LNCAP (cell line): Measurements from ENCODE around the gene ATP6V1B1.

Experiments
- TF ChIP-seq, protein P1 (sequence below): fragments of 450-650 bp; IDR thresholded peaks from 2 replicates; pipeline ENCODE4 v1.5.1; 2017; ENCODE audit warnings: mild to moderate bottlenecking

ATP6V1B1 gene

DNA sequence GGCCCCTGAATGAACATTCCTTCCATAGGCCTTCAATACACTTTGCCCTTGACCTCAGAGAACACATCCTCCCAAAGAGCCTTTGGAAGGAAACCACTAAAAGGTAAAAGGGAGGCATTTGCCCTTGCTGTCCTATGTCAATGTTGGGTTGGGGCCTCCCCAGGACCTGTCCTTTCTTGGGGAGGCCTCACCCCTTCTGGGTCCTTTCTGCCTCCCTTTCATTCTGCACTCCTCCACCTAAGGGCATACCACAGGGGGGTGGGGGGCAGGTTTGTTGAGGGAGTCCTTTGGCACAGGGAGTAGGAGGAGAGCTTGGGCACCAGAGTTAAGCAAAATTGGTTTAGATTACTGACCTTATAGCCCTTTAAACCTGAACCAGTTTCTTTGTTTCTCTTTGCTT lies 32.5 kb upstream of the ATP6V1B1 start:
- TF ChIP-seq, protein P1, sequence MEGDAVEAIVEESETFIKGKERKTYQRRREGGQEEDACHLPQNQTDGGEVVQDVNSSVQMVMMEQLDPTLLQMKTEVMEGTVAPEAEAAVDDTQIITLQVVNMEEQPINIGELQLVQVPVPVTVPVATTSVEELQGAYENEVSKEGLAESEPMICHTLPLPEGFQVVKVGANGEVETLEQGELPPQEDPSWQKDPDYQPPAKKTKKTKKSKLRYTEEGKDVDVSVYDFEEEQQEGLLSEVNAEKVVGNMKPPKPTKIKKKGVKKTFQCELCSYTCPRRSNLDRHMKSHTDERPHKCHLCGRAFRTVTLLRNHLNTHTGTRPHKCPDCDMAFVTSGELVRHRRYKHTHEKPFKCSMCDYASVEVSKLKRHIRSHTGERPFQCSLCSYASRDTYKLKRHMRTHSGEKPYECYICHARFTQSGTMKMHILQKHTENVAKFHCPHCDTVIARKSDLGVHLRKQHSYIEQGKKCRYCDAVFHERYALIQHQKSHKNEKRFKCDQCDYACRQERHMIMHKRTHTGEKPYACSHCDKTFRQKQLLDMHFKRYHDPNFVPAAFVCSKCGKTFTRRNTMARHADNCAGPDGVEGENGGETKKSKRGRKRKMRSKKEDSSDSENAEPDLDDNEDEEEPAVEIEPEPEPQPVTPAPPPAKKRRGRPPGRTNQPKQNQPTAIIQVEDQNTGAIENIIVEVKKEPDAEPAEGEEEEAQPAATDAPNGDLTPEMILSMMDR, result no peak

DNA sequence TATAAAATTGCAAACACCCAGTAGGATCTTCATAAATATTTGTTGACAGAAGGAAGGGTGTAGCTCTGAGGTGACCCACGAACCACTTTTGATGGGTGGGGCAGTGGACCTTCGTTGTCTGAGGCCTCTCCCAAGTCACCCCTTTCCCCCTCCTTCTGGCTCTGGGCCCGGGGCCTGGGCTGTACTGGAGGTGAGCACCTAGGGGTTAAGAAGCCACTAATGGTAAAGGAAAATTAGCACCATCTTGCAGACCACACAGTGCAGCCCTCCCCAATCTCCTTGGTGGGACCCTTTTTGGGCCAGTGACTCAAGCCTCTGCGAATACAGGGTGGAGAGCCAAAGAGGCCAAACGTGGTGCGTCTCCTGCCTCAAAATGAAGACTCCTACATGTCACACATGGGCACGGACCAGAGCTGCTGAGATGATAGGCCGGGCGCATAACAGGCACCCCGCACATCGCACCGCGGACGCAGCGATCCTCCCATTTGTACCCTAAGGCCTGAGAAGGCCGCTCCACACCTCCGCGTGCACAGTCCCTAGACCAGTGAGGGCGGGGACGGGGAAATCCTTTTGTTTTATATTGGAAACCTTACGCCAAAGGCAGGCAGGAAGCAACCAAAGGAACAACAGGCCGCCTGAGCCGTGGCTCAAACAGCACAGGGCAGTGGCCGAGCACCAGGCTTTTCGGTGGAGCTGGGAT lies 31.9 kb upstream of the ATP6V1B1 start:
- TF ChIP-seq, protein P1, result no peak

DNA sequence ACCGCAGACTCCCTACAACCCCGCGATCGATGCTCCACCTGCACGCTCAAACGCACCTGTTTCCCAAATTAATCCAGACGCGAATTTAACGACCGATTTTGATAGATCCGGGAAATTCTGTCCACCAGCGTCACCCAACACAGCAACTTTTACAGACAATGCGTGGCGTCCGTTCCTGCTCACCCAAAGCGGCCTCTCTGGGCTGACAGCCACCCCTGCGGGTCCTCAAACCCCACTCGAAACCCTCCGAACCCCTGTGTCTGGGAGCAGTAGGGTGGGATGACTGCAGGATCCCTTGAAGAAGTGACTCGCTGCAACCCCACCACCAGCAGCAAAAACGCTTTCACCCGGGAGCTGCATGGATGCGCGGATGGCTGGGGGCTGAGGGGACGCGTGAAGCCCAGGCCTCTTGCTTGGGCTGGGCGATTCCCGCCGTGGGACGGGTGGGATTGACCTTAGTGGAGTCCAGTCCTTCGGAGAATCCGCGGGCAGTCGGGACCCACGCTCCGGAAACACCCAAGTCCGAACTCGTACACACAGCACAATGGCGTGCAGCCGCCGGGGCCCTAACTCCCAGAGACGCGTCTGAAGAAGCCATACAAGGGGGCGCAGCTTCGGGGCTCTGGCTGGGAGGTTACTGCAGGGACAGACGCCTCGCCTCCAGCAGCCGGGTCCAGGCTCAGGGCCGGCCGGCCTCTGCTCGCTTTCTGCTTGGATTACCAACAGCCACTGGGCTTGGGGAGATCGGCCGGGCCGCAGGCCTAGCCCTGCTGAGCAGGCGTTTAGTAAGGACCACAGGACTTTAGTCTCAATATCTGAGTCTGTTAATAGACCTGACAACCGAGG lies 31.1 kb upstream of the ATP6V1B1 start:
- TF ChIP-seq, protein P1, result no peak

DNA sequence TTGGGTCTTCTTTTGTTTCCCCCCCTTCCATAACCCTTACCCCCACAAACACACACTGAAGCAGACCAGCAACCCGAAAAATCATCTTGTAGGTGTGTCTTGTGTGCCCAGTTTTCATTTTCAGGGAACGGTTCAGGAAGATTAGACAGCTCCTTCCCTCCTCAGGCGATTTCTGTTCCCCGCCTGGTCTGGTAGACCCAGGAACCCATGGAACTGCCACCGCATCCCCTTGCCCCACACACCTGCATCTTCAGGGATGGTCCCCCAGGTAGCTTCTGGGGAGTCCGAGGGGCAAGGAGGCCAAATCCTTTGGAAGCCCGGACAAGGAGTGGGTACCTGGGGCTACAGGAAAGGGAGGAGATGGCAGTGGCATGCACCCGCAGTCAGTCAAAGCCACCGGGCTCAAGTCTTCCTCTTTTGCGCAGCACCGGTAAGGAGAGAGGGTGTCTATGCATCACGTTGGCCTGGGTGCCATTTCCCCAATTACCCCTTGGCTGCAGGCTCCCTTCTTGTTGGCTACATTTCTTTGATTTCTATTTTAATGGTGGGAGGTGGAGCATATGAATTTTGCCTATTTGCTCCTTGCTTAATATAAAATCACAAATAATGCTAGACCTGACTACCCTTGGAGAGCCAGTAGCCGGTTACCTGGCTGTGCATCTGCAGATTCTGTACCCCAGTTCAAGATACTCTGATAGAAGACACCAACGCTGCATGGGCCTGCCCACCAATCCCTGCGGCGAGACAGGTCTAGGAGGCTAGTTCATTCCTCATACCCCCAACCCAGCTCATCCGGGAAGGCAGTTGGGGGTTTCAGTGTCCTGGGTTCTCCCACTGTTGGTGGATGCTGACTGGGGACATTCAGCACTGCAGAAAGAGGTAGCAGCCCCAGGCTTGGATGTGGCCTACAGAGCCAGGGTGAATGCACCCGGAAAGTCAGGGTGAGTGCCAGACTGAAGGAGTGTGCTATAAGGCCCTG lies 30.0 kb upstream of the ATP6V1B1 start:
- TF ChIP-seq, protein P1, result no peak

- TF ChIP-seq, protein P1, result no peak
Measured at GRCh38 chr2:70906439-70907005, 29.2 kb upstream of the ATP6V1B1 start.

DNA sequence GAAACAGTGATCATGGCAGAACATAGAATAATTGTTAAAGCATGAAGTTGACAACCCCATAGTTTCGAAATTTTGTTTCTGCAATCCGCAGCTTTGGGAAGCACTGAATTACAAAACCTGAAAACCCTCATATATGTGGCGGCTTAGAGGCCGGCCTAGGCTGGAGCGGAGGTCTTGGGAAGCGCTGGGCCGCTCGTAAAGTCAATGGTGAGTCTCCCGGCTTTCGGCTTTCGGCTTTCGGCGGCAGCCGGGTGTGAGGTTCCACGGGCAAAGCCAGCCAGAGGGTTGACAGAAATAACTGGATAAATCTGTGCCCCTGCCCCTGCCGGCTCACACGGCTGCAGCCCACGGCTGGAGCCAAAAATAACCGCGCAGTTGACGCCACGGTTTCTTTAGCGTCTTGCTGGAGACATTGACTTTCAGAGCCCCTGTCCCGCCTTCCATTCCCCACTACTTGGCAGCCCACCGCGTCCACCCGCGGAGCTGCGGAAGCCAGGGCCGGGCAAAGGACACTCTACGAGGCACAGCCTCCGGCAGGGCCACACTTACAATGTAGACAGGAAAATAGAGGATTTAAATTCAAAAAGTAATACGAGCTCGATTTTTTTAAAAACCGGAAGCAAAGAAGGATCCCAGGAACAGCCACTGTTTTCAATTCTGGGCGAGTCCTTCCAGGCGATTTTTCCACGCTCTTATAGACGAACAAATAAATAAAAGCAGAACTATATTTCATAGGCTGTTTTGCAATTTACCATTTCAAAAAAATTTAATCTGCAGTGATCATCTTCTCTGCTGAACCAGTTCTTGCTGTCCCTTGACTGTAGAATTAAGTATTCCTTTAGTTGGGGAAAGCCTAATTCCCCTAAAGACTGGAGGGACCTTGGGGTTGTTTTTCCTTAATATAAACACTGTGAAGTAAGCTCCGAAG lies 28.3 kb upstream of the ATP6V1B1 start:
- TF ChIP-seq, protein P1, result no peak
